Activated CD8-positive, alpha-beta memory T cell treated with anti-CD3 and anti-CD28 coated beads, Interleukin-2, amount 50 U/mL, for 1 hour (primary cell): Measurements from ENCODE around the gene PDGFRB.

ENCODE experiments used
- DNase-seq: peaks from one replicate; pipeline ENCODE4 v3.0.0-alpha.2; 2020; ENCODE audit errors: extremely low read depth

PDGFRB gene

GRCh38 chr5:150130493-150130922 lies 25.1 kb downstream of the PDGFRB start:
- no peak for DNase-seq

GRCh38 chr5:150129813-150130492 lies 25.7 kb downstream of the PDGFRB start:
- DNase-seq = no peak

- no peak for DNase-seq
These were observed 26.2 kb downstream of the PDGFRB start for GRCh38 chr5:150129454-150129812.

GRCh38 chr5:150126921-150127265 lies 28.8 kb downstream of the PDGFRB start:
- DNase-seq = no peak

GRCh38 chr5:150126199-150126920 lies 29.3 kb downstream of the PDGFRB start:
- no peak for DNase-seq

GRCh38 chr5:150125334-150125733 lies 30.3 kb downstream of the PDGFRB start:
- DNase-seq = no peak

GRCh38 chr5:150124596-150124995 lies 31.0 kb downstream of the PDGFRB start:
- no peak for DNase-seq

GRCh38 chr5:150124111-150124557 lies 31.5 kb downstream of the PDGFRB start:
- DNase-seq = no peak

GRCh38 chr5:150123542-150123941 lies 32.1 kb downstream of the PDGFRB start:
- no peak for DNase-seq

- no peak for DNase-seq
These were observed 32.8 kb downstream of the PDGFRB start for GRCh38 chr5:150122536-150123481.

- DNase-seq = no peak
These were observed 33.5 kb downstream of the PDGFRB start for GRCh38 chr5:150122158-150122510.

- DNase-seq = no peak
These were observed 34.0 kb downstream of the PDGFRB start for GRCh38 chr5:150121448-150122157.

- no peak for DNase-seq
These were observed 34.8 kb downstream of the PDGFRB start for GRCh38 chr5:150120617-150121447.

- DNase-seq = no peak
These were observed 35.6 kb downstream of the PDGFRB start for GRCh38 chr5:150120062-150120441.

- no peak for DNase-seq
These were observed 36.1 kb downstream of the PDGFRB start for GRCh38 chr5:150119421-150120061.

- DNase-seq = no peak
These were observed 37.0 kb downstream of the PDGFRB start for GRCh38 chr5:150118561-150119229.

GRCh38 chr5:150117945-150118560 lies 37.6 kb downstream of the PDGFRB start:
- DNase-seq = no peak

- no peak for DNase-seq
These were observed 38.8 kb downstream of the PDGFRB start for GRCh38 chr5:150116667-150117400.
